Ovary (tissue), 9 donors: Measurements from ENCODE around the gene IL17RD. TPM values are rescaled to one million over a fixed set of nuclear protein-coding genes. Genes with fewer than 3 reads are reported as not detected.

Source experiments
- DNase-seq, 5 donors: peaks; one replicate each; pipeline ENCODE4 v3.0.0-alpha.2; 2019 to 2020
- H3K27ac ChIP-seq, 2 donors: fragments of 200-600 bp; one replicate each; pipeline versions ENCODE4 v1.5.1 to v1.8.0; 2019 to 2022
- H3K27me3 ChIP-seq: fragments of 200-600 bp; one replicate; pipeline ENCODE4 v1.8.0; 2022
- H3K36me3 ChIP-seq: fragments of 200-600 bp; sonication (generic); one replicate; pipeline ENCODE4 v1.5.1; 2019
- H3K4me1 ChIP-seq: one replicate; pipeline ENCODE4 v1.8.1; 2013; ENCODE audit warnings: mild to moderate bottlenecking, moderate library complexity; ENCODE audit not compliant: insufficient read depth
- H3K4me3 ChIP-seq: fragments of 200-600 bp; sonication (generic); one replicate; pipeline ENCODE4 v1.5.1; 2017
- H3K9me3 ChIP-seq, 2 donors: fragments of 200-600 bp in 1 of 2; sonication (generic) in 1 of 2; one replicate each; pipeline versions ENCODE4 v1.5.1 to v1.8.1; 2013 to 2019; ENCODE audit warnings: mild to moderate bottlenecking in 1 of 2, moderate library complexity in 1 of 2
- EP300 ChIP-seq: sonication (generic); formaldehyde crosslinking; IDR thresholded peaks from one replicate; pipeline ENCODE4 v1.6.1; 2017; ENCODE audit warnings: antibody characterized with exemption
- POLR2A ChIP-seq: fragments of 450-650 bp; IDR thresholded peaks from one replicate; pipeline ENCODE4 v1.6.1; 2017; ENCODE audit warnings: antibody characterized with exemption, mild to moderate bottlenecking, moderate library complexity
- WGBS, 3 donors: extraction: QIAGEN DNeasy Blood & Tissue Kit in 1 of 3; methylation state at CpG; one replicate each; pipeline versions ENCODE4 v1.1.5 to v1.1.7; 2013 to 2017; 5-methylcytosine and 5-hydroxymethylcytosine counted together
- intact Hi-C, 4 donors: fragments of 100-400 bp; cut with DNase I; formaldehyde crosslinking; loops; one replicate each; pipeline versions ENCODE4 v1.11.0 to v1.15.1; 2022 to 2023
- polyA plus RNA-seq, 2 donors: library from polyadenylated mRNA; stranded (reverse); fragments of 200-250 nt in 1 of 2; fragments of 350-450 nt in 1 of 2; fragmentation: Illumina TruSeq in 1 of 2; extraction: RNeasy Lipid Tissue Mini Kit (QIAGEN cat#74804) in 1 of 2; gene quantifications; one replicate each; pipeline ENCODE4 v1.2.3, GENCODE V29; 2013 to 2014
- total RNA-seq, 7 donors: library from RNA; depleted of rRNA in 2 of 7; stranded (reverse); fragments of >200 nt in 2 of 7; fragmentation: NEBNext Ultra II Directional in 3 of 7; extraction: Animal tissue kit (Norgen Biotek cat#: 25700) in 3 of 7; gene quantifications; one replicate each; pipeline versions ENCODE4 v1.1.0 to v1.2.4, GENCODE V29; 2016 to 2023
- TF ChIP-seq, protein P1 (sequence below), 3 donors: fragments of 450-650 bp in 2 of 3; fragments of 200-600 bp in 1 of 3; IDR thresholded peaks; one replicate each; pipeline versions ENCODE4 v1.5.1 to v1.8.0; 2016 to 2022; ENCODE audit warnings: antibody characterized with exemption in 3 of 3, mild to moderate bottlenecking in 1 of 3
- donor health status: DM: no; HTN: no; CAD: no; lungs with moderate emphysema.
- donor health status: DM: no; HTN: no; CAD: no.
- donor health status: Bipolar disorder and iron deficiency.
- donor health status: DM: yes; HTN: yes; CAD: no.
- donor health status: DM: no; HTN: no; CAD: no.
- donor health status: DM: yes; HTN: yes; CAD: no.

The IL17RD gene
- total and polyA plus RNA-seq, 9 donors: 10.7 to 35.8 (median 21.8) TPM

DNA sequence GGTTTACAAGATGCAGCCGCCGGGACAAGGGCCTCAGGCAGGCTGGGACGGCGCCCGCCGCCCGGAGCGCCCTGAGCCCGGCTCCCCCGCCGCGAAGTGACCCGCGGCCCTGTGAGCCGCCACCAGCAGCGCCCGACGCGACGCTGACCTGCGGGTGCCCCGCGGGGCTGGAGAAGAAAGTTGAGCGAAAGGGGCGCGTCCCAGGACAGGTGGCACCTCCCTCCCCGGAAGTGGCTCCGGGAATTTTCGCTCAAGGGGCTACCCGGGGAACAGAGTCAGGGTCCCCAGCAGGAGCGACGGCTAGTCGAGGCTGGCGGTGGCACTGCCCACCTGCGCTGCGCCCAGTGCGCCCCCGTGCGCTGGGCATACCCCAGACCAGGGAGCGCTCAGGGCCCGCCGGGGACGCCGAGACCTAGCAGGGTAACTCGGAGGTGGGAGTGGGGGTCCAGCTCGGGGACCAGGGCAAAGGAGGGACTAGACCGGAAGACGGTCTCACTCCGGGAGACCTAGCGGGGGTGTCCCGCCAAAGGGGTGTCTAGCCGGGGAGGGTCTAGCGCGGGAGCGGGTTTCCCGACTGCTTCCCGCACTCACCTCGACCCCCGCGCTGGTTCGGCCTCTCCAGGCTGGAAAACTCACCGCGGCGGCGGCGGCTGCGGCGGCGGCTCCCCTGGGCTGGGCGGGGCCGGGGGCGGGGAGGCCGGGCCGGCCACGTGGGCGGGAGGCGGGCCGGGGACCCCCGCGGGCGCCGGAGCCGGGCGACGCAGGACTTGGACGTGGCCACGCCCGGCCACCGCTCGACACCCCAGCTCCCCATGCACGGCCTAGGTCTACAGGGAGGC lies 86.3 kb downstream of the IL17RD start:
- intact Hi-C loops: loop anchor here in 3 of 4 donors (5.0 to 10.0 kb wide), 2 partner anchors 74 to 82 kb away; no protein-coding TSS in a partner anchor
- H3K4me1 ChIP-seq: peaks cover 5% of the 10 kb centered on the region
- peak; percentile 57 to 76 (median 72) for DNase-seq
- peak overlapping the region; percentile 64 for H3K4me3 ChIP-seq
- H3K36me3 ChIP-seq: no peaks in the 10 kb centered on the region
- no peaks in the 10 kb centered on the region for H3K27me3 ChIP-seq
- 0% methylated on average over 70 to 91 of the region's 91 CpGs for WGBS, 3 donors
- TF ChIP-seq POLR2A: no peak
- TF ChIP-seq EP300: no peak
- TF ChIP-seq, protein P1, sequence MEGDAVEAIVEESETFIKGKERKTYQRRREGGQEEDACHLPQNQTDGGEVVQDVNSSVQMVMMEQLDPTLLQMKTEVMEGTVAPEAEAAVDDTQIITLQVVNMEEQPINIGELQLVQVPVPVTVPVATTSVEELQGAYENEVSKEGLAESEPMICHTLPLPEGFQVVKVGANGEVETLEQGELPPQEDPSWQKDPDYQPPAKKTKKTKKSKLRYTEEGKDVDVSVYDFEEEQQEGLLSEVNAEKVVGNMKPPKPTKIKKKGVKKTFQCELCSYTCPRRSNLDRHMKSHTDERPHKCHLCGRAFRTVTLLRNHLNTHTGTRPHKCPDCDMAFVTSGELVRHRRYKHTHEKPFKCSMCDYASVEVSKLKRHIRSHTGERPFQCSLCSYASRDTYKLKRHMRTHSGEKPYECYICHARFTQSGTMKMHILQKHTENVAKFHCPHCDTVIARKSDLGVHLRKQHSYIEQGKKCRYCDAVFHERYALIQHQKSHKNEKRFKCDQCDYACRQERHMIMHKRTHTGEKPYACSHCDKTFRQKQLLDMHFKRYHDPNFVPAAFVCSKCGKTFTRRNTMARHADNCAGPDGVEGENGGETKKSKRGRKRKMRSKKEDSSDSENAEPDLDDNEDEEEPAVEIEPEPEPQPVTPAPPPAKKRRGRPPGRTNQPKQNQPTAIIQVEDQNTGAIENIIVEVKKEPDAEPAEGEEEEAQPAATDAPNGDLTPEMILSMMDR (IDR thresholded peaks at IDR 0.05): no peak
- H3K9me3 ChIP-seq: no peaks in the 10 kb centered on the region
- peak overlapping the region in 1 of 2 donors; percentile 27 for H3K27ac ChIP-seq

DNA sequence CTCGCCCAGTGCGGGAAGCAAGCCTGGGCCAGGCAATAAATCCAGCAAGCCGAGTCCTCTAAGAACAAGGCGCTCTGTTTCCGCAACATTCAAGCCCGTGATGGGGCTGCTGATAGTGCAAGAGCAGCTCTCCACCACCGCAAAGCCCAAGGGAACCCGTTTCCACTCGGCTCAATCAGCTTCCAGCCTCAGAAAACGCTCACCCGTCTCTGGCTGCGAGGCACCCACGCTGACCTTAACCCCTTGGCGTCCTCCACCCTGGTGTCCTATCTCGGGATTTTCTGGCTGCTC lies 86.9 kb downstream of the IL17RD start:
- DNase-seq: peak in 4 of 5 donors; percentile 32 to 65 (median 46)
- H3K27me3 ChIP-seq: no peaks in the 10 kb centered on the region
- H3K36me3 ChIP-seq: no peaks in the 10 kb centered on the region
- intact Hi-C loops: loop anchor here in 3 of 4 donors (5.0 to 10.0 kb wide), 2 partner anchors 73 to 81 kb away; no protein-coding TSS in a partner anchor
- peaks cover 5% of the 10 kb centered on the region for H3K4me1 ChIP-seq
- peak overlapping the region; percentile 64 for H3K4me3 ChIP-seq
- WGBS, 3 donors: 1 to 3% (median 3%) methylated on average over 15 of the region's 15 CpGs
- no peak overlapping the region for H3K27ac ChIP-seq
- H3K9me3 ChIP-seq: no peaks in the 10 kb centered on the region
- TF ChIP-seq POLR2A: no peak
- TF ChIP-seq, protein P1 (IDR thresholded peaks at IDR 0.05): no peak
- TF ChIP-seq EP300: no peak

DNA sequence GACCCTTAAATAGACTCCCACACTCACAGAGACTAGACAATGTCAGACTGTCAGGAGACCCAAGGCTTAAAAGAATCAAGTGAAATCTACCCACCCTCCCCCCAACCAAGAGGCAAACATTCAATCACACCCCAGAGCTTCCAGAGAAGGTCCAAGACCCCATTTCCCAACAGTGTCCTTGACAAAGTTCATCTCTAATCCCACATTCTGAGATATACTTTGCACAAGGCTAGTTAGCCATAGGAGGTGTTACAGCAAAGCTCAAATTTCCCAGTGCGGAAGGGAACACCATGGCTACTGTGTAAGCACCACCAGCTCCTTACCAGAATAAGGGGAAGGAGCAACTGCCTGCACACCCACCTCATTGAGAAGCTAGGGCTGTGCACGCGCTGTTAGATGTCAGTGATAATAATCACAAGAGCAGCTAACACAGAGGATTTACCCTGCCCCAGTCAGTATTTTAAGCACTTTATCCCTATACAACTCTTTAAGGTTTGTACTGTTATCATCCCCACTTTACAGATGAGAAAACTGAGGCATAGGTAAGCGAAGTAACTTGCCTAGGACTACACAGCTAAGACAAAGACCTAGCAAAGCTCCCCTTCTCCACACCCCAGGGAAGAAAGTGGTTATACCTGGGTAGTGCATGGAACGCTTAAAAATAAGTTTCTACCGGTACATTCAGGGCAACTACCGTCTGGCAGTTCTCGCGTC lies 87.4 kb downstream of the IL17RD start:
- H3K4me1 ChIP-seq: peaks cover 5% of the 10 kb centered on the region
- intact Hi-C loops: loop anchor here in 3 of 4 donors (5.0 to 10.0 kb wide), 2 partner anchors 73 to 80 kb away; no protein-coding TSS in a partner anchor
- no peaks in the 10 kb centered on the region for H3K9me3 ChIP-seq
- DNase-seq: no peak
- no peaks in the 10 kb centered on the region for H3K27me3 ChIP-seq
- WGBS, 3 donors: 41 to 50% (median 43%) methylated on average over 9 of the region's 9 CpGs
- TF ChIP-seq, protein P1 (IDR thresholded peaks at IDR 0.05): no peak
- TF ChIP-seq EP300 (no peak), POLR2A (no peak)
- H3K36me3 ChIP-seq: no peaks in the 10 kb centered on the region
- no peak overlapping the region for H3K27ac ChIP-seq
- H3K4me3 ChIP-seq: peak overlapping the region; percentile 64

DNA sequence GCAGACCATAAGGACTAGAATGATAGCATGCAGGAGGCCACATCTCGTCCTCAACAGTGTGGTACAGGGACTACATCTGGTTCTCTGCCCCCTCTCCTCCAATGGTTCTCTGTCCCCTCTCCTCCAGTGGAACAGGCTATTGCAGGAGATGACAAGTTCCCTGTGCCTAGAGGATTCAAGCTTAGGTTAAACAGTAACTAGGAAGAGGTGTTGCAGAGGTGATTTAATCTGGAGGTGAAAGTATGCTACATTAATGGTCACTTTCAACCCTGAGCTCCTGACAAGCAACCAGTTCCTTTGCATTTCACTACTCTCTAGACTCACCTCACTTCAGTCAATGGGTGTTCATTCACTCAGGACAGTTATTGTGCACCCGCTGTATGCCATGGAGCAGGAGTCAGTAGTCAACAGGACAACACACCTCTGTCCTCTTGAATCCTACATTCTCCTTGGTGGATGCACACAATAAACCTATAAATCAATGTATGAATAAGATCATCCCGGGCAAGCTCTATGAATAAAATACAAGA lies 88.7 kb downstream of the IL17RD start:
- 91 to 95% (median 94%) methylated on average over 3 of the region's 3 CpGs for WGBS, 3 donors
- no peaks in the 10 kb centered on the region for H3K27me3 ChIP-seq
- H3K9me3 ChIP-seq: no peaks in the 10 kb centered on the region
- TF ChIP-seq POLR2A: no peak
- TF ChIP-seq, protein P1 (IDR thresholded peaks at IDR 0.05): no peak
- TF ChIP-seq EP300: no peak
- H3K4me1 ChIP-seq: peaks cover 5% of the 10 kb centered on the region
- H3K4me3 ChIP-seq: no peak overlapping the region
- no peak overlapping the region for H3K27ac ChIP-seq
- no peaks in the 10 kb centered on the region for H3K36me3 ChIP-seq
- intact Hi-C loops: loop anchor here in 3 of 4 donors (5.0 to 10.0 kb wide), 2 partner anchors 72 to 79 kb away; no protein-coding TSS in a partner anchor
- DNase-seq: no peak
